ENCODE results near the gene HCLS1. TPM values are rescaled to one million over a fixed set of nuclear protein-coding genes. Genes with fewer than 3 reads are reported as not detected.

HCLS1 gene
- polyA plus RNA-seq, 1 donor (not counting 4 experiments of a cell fraction or from before 2014, with no cell fraction given): 0.10 TPM

DNA sequence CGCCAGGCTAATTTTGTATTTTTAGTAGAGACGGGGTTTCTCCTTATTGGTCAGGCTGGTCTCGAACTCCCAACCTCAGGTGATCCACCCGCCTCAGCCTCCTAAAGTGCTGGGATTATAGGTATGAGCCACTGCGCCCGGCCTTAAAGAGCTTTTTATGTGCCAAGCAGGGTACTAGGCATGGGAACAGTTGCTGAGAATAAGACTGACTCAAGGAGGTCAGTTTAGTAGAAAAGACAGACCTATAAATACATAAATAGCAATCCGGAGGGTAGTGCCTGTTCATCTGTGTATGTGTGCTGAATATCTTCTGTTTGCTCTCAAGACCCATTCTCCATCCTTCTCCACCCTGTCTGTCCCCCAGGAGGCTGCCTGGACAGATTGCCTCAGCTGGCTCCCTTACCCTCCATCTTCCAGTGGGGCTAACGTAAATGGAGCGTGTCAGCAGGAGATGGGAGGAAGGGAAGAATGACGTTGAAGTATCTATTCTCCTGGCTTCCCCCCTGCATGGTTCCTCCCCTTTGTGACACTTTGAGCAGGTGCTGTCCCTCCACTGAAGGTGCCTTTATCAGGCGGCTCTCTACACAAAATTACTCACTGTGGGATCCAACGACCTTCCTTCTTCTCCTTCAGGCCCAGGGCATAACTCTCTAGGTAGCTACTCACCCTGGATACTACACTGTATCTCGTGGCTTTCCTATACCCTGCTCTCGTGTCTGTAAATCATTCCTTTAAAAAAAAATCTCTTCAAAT is 36.4 kb downstream of the HCLS1 start:
- no peaks in the 10 kb centered on the region for H3K9me1 ChIP-seq (ENCODE audit: control insufficient read depth, extremely low read depth, insufficient read depth, low read length)
- H3K9me3 ChIP-seq (ENCODE audit: control insufficient read depth, low read depth, low read length): no peaks in the 10 kb centered on the region
- FAIRE-seq: no peak
- DNase-seq (ENCODE audit: low read depth, low spot score): no peak
- no peak overlapping the region for H3K4me2 ChIP-seq (ENCODE audit: control insufficient read depth, extremely low read depth, insufficient read depth, low read depth, low read length)
- H2AFZ ChIP-seq (ENCODE audit: control insufficient read depth, low read length): no peak overlapping the region
- peaks cover 5% of the 10 kb centered on the region for H3K27me3 ChIP-seq (ENCODE audit: control insufficient read depth, extremely low read depth, insufficient read depth, low read length)
- H3K4me3 ChIP-seq (ENCODE audit: control insufficient read depth in 2 of 3, extremely low read depth in 1 of 3, insufficient read depth in 2 of 3, low read depth in 1 of 3, low read length in 3 of 3): no peak overlapping the region
- H3K79me2 ChIP-seq (ENCODE audit: control insufficient read depth, insufficient read depth, low read length): no peaks in the 10 kb centered on the region
- H3K9ac ChIP-seq (ENCODE audit: control insufficient read depth, extremely low read depth, insufficient read depth, low read length): no peak overlapping the region
- H3K27ac ChIP-seq (ENCODE audit: control insufficient read depth, insufficient read depth, low read length): no peak overlapping the region
- no peaks in the 10 kb centered on the region for H3K36me3 ChIP-seq (ENCODE audit: control insufficient read depth in 2 of 2, extremely low read depth in 1 of 2, insufficient read depth in 2 of 2, low read length in 2 of 2)
- no peaks in the 10 kb centered on the region for H3K4me1 ChIP-seq (ENCODE audit: control insufficient read depth, extremely low read depth, insufficient read depth, low read length)
- no peak for TF ChIP-seq EZH2 (IDR thresholded peaks at IDR 0.05; ENCODE audit: low read length)
- TF ChIP-seq, protein P1, sequence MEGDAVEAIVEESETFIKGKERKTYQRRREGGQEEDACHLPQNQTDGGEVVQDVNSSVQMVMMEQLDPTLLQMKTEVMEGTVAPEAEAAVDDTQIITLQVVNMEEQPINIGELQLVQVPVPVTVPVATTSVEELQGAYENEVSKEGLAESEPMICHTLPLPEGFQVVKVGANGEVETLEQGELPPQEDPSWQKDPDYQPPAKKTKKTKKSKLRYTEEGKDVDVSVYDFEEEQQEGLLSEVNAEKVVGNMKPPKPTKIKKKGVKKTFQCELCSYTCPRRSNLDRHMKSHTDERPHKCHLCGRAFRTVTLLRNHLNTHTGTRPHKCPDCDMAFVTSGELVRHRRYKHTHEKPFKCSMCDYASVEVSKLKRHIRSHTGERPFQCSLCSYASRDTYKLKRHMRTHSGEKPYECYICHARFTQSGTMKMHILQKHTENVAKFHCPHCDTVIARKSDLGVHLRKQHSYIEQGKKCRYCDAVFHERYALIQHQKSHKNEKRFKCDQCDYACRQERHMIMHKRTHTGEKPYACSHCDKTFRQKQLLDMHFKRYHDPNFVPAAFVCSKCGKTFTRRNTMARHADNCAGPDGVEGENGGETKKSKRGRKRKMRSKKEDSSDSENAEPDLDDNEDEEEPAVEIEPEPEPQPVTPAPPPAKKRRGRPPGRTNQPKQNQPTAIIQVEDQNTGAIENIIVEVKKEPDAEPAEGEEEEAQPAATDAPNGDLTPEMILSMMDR (optimal IDR thresholded peaks at IDR 0.05 in 1 of 3, IDR thresholded peaks at IDR 0.05 in 1 of 3, conservative IDR thresholded peaks at IDR 0.05 in 1 of 3; ENCODE audit: extremely low read depth in 1 of 3, insufficient read depth in 2 of 3, low read length in 3 of 3): no peak
- H4K20me1 ChIP-seq (ENCODE audit: control insufficient read depth, extremely low read depth, insufficient read depth, low read length): no peaks in the 10 kb centered on the region
- dilution Hi-C loops (cut with MboI; ENCODE audit: extremely low pct_ligation_motif_present, low sequenced_read_pairs): no loop called here

DNA sequence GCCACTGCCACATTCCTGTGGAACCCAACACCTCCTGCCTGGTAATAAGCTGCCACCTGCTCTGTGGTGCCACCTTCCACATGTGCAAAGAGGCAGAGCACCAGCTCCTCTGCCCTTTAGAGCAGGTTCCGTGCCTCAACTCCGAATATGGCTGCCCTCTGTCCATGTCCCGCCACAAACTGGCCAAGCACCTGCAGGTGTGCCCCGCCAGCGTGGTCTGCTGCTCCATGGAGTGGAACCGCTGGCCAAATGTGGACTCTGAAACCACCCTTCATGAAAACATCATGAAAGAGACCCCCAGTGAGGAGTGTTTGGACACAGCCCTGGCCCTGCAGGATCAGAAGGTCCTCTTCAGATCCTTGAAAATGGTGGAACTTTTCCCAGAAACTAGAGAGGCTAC is 39.2 kb downstream of the HCLS1 start:
- no peak for DNase-seq (ENCODE audit: low read depth, low spot score)
- Histone ChIP-seq H3K27ac (ENCODE audit: control insufficient read depth, insufficient read depth, low read length) (no peak overlapping the region), H3K36me3 (ENCODE audit: control insufficient read depth in 2 of 2, extremely low read depth in 1 of 2, insufficient read depth in 2 of 2, low read length in 2 of 2) (no peaks in the 10 kb centered on the region), H2AFZ (ENCODE audit: control insufficient read depth, low read length) (no peak overlapping the region), H4K20me1 (ENCODE audit: control insufficient read depth, extremely low read depth, insufficient read depth, low read length) (no peaks in the 10 kb centered on the region), H3K9me1 (ENCODE audit: control insufficient read depth, extremely low read depth, insufficient read depth, low read length) (no peaks in the 10 kb centered on the region), H3K9me3 (ENCODE audit: control insufficient read depth, low read depth, low read length) (no peaks in the 10 kb centered on the region), H3K4me1 (ENCODE audit: control insufficient read depth, extremely low read depth, insufficient read depth, low read length) (no peaks in the 10 kb centered on the region), H3K4me2 (ENCODE audit: control insufficient read depth, extremely low read depth, insufficient read depth, low read depth, low read length) (no peak overlapping the region), H3K27me3 (ENCODE audit: control insufficient read depth, extremely low read depth, insufficient read depth, low read length) (peaks cover 5% of the 10 kb centered on the region), H3K9ac (ENCODE audit: control insufficient read depth, extremely low read depth, insufficient read depth, low read length) (no peak overlapping the region), H3K4me3 (ENCODE audit: control insufficient read depth in 2 of 3, extremely low read depth in 1 of 3, insufficient read depth in 2 of 3, low read depth in 1 of 3, low read length in 3 of 3) (no peak overlapping the region), H3K79me2 (ENCODE audit: control insufficient read depth, insufficient read depth, low read length) (no peaks in the 10 kb centered on the region)
- TF ChIP-seq, protein P1 (optimal IDR thresholded peaks at IDR 0.05 in 1 of 3, IDR thresholded peaks at IDR 0.05 in 1 of 3, conservative IDR thresholded peaks at IDR 0.05 in 1 of 3; ENCODE audit: extremely low read depth in 1 of 3, insufficient read depth in 2 of 3, low read length in 3 of 3): no peak
- TF ChIP-seq EZH2 (IDR thresholded peaks at IDR 0.05; ENCODE audit: low read length): no peak
- dilution Hi-C loops (cut with MboI; ENCODE audit: extremely low pct_ligation_motif_present, low sequenced_read_pairs): no loop called here
- no peak for FAIRE-seq

All from keratinocyte (primary cell).